ENCODE measurements around the gene ADAMTSL3. TPM values are rescaled to one million over a fixed set of nuclear protein-coding genes. Genes with fewer than 3 reads are reported as not detected.

The ADAMTSL3 gene
- total RNA-seq, 1 experiment from 2014 or later = 0.05 TPM

DNA sequence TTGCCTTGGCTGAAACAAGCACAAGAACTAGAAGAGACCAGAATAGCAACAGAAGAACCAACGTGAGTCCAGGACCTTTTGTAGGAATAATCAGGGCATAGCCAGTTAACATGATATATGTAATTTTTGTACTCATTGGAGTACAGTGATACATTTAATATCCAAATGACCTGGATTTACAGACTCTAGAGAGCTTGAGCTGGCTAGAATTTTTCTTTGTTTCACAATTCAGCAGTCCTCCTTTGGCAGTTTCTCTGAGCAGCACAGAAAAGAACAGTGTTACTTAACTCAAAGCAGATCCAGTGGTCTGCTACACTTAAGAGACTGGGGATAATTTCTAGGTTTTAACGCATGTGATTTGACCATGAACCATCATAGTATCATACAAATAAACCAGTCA is 245.7 kb downstream of the ADAMTSL3 start:
- TF ChIP-seq, protein P1, sequence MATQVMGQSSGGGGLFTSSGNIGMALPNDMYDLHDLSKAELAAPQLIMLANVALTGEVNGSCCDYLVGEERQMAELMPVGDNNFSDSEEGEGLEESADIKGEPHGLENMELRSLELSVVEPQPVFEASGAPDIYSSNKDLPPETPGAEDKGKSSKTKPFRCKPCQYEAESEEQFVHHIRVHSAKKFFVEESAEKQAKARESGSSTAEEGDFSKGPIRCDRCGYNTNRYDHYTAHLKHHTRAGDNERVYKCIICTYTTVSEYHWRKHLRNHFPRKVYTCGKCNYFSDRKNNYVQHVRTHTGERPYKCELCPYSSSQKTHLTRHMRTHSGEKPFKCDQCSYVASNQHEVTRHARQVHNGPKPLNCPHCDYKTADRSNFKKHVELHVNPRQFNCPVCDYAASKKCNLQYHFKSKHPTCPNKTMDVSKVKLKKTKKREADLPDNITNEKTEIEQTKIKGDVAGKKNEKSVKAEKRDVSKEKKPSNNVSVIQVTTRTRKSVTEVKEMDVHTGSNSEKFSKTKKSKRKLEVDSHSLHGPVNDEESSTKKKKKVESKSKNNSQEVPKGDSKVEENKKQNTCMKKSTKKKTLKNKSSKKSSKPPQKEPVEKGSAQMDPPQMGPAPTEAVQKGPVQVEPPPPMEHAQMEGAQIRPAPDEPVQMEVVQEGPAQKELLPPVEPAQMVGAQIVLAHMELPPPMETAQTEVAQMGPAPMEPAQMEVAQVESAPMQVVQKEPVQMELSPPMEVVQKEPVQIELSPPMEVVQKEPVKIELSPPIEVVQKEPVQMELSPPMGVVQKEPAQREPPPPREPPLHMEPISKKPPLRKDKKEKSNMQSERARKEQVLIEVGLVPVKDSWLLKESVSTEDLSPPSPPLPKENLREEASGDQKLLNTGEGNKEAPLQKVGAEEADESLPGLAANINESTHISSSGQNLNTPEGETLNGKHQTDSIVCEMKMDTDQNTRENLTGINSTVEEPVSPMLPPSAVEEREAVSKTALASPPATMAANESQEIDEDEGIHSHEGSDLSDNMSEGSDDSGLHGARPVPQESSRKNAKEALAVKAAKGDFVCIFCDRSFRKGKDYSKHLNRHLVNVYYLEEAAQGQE (IDR thresholded peaks at IDR 0.05; ENCODE audit: low read depth) = no peak
- no peak for TF ChIP-seq EGR1 (IDR thresholded peaks at IDR 0.05; ENCODE audit: low read depth)
- TF ChIP-seq ZNF274 (IDR thresholded peaks at IDR 0.05; ENCODE audit: low read depth, low read length) = no peak
- no peak for TF ChIP-seq JUND (IDR thresholded peaks at IDR 0.05)
- no peak for TF ChIP-seq EZH2phosphoT487 (IDR thresholded peaks at IDR 0.05; ENCODE audit: borderline replicate concordance)
- TF ChIP-seq TCF7L2 (IDR thresholded peaks at IDR 0.05; ENCODE audit: borderline replicate concordance, extremely low read depth, insufficient read depth, insufficient read length) = no peak
- no peak for TF ChIP-seq ZFX (IDR thresholded peaks at IDR 0.05)
- H3K4me1 ChIP-seq (ENCODE audit: control insufficient read depth in 1 of 2, insufficient read depth in 2 of 2, low read length in 2 of 2) = no peaks in the 10 kb centered on the region
- ChIA-PET POLR2A (no interaction called here), RAD21 (ENCODE audit: low non-redundant PET in 1 of 2, low total read pairs in 2 of 2, uncharacterized antibody in 2 of 2, unreplicated experiment in 2 of 2) (no interaction called here), CTCF (no interaction called here)
- no peaks in the 10 kb centered on the region for H4K20me1 ChIP-seq (ENCODE audit: insufficient read depth)
- H3K27ac ChIP-seq (ENCODE audit: low read depth, low read length) = no peak overlapping the region
- no peaks in the 10 kb centered on the region for H3K9me2 ChIP-seq (ENCODE audit: insufficient read depth)
- peaks cover 22% of the 10 kb centered on the region for H3K27me3 ChIP-seq (ENCODE audit: insufficient read depth, low read length)
- no peaks in the 10 kb centered on the region for H3K79me2 ChIP-seq (ENCODE audit: insufficient read depth, low read length)
- ATAC-seq (no peak), DNase-seq (ENCODE audit: low read depth, low spot score) (no peak)
- no TSS peak for BruUV-seq (replicated peaks)
- no peak overlapping the region for H3K4me2 ChIP-seq (ENCODE audit: low read length)
- intact Hi-C loops (cut with micrococcal nuclease) = no loop called here
- no peak overlapping the region for H3K9ac ChIP-seq (ENCODE audit: low read length)
- no peaks in the 10 kb centered on the region for H3K36me3 ChIP-seq (ENCODE audit: control insufficient read depth in 1 of 2, insufficient read depth in 2 of 2, low read length in 2 of 2)
- no peaks in the 10 kb centered on the region for H3K9me3 ChIP-seq (ENCODE audit: control insufficient read depth in 1 of 2, insufficient read depth in 1 of 2, low read depth in 1 of 2, low read length in 2 of 2)
- no peak overlapping the region for H3K4me3 ChIP-seq (replicated peaks in 1 of 2; ENCODE audit: low read depth in 1 of 2, low read length in 2 of 2)
- H2AFZ ChIP-seq (ENCODE audit: low read depth, low read length, poor library complexity, severe bottlenecking) = no peak overlapping the region

Data from HCT116 (cell line).